HUDEP-2 (cell line): Measurements from ENCODE around the gene NAPA.

ENCODE experiments used
- DNase-seq, 76 experiments: peaks; one replicate each; lab custom pipeline; 2025; ENCODE audit not compliant: unreplicated experiment in 76 of 76; lab: John Stamatoyannopoulos, UW

The NAPA gene

DNA sequence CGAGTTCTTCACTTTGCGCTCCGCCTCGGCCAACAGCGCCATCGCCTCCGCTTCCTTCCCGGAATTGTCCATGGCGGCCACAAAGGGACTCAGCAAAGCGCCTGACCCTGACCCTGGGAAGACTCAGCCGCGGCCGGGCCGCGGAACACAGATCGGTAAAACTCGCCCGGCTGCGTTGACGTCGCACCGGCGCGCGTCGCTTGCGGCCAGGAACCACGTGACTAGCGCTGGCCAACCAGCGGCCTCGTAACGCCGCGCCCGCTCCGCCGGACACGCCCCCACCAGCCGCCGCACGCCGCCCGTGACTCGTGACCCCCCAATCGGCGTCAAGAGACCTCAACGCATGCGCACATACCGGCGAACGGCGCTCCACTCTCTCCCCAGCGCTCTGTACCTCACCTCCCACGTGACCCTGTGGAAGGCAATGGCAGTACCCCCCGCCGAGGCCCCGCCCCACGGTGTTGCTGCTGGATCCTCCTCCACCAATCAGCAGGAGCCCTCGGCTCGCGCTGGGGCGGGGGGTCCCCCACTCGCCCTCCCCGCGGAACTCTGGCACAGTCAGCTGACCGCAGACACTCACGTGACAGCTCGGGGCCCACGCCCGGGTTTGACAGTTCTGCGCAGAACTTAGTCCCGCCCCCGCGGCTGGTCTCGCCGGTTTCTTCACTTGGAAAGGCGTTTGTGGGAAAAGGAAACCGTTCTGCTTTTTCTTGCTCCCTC lies at the start of gene NAPA:
NAPA (minus strand) TSS at position 195 of the 720 bp plus-strand sequence; CDS start at position 72, 123 bp downstream.
- peak; percentile 93 to 100 (median 100) for DNase-seq

DNA sequence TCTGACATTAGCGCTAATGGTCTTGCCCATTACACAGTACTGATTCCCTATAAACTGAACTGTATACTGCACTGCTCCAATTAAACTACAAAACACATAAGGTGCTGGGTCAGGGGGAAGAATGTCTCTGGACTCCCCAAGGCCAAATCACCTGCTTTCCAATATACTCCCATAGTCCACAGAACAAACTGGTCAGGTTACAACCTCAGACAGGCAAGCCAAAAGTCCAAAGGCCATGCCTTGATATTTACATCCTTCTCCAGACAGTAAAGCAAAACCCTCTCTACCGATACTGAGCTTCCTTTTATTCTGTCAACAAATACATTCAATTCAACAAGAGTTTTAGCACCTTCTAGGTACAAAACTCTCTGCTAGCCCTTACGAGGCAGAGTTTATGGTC lies 49.2 kb upstream of the NAPA start:
- no peak for DNase-seq

GRCh38 chr19:47561440-47562057 lies 46.7 kb upstream of the NAPA start:
- DNase-seq, result no peak

DNA sequence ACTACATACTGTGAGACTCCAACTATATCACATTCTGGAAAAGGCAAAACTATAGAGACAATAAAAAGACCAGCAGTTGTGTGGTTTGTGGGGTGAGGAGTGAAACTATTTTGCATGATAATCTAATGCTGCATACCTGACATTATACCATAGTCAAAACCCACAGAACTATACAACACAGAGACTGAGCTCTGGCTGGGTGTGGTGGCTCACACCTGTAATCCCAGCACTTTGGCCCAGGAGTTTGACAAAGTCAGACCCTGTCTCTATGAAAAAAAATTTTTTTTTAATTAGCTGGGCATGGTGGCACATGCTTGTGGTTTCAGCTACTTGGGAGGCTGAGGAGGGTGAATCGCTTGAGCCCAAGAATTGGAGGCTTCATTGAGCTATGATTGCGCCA lies 46.1 kb upstream of the NAPA start:
- DNase-seq, result no peak

DNA sequence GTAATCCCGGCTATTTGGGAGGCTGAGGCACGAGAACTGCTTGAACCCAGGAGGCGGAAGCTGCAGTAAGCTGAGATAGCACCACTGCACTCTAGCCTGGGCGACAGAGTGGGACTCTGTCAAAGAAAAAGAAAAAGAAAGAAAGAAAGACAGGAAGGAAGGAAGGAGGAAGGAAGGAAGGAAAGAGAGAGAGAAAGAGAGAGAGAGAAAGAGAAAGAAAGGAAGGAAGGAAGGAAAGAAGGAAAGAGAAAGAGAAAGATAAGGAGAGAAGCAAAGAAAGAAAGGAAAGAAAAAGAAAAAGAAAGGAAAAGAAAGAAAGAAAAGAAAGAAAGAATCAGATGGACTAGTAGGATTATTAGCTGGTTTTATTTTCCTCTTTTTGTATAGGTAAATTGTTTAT lies 35.3 kb upstream of the NAPA start:
- DNase-seq, result no peak

DNA sequence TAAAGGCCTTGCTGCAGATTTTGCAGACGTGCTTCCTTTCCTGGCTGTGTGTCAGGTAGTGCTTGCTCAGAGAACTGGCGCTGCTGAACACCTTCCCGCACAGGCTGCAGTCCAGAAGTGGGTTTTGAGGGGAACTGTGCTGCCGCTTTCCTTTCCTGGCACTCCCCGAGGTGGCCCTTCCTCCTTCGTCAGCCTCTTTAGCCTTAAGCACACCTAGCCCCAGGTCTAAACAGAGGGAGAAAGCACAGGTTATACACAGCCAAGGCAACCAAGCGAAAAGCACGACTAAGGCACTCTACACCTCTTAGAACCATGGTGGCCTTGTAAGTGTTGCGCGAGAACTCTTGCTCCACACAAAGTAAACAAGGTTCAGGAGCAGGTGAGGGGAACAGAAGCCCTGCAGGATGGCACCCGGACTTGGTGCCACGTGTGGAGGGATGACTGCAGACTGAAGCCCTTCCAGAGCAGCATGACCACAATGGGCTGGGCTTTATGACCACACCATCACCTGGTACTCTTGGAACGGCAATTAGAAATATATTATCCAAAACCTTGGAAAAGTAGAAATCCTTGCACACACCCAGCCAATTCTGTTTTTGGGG lies 34.5 kb upstream of the NAPA start:
- no peak for DNase-seq

DNA sequence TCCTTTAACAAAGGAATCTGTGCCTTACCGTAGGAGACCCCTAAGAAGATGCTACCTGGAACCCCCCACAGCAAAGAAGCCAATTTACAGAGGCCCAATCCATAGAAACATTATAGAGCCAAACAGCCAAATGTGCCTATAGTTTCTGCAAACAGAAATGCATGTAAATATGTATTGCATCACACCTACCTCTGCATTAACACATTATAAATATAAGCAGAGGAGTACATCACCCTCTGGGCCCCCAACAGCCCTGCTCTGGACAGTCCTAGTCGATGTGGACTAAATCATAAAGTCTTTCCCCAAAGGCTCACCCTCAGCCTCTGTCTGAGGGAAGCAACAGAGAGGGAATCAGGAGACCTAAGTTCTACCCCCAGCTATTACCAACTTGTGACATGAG lies 32.3 kb upstream of the NAPA start:
- no peak for DNase-seq

DNA sequence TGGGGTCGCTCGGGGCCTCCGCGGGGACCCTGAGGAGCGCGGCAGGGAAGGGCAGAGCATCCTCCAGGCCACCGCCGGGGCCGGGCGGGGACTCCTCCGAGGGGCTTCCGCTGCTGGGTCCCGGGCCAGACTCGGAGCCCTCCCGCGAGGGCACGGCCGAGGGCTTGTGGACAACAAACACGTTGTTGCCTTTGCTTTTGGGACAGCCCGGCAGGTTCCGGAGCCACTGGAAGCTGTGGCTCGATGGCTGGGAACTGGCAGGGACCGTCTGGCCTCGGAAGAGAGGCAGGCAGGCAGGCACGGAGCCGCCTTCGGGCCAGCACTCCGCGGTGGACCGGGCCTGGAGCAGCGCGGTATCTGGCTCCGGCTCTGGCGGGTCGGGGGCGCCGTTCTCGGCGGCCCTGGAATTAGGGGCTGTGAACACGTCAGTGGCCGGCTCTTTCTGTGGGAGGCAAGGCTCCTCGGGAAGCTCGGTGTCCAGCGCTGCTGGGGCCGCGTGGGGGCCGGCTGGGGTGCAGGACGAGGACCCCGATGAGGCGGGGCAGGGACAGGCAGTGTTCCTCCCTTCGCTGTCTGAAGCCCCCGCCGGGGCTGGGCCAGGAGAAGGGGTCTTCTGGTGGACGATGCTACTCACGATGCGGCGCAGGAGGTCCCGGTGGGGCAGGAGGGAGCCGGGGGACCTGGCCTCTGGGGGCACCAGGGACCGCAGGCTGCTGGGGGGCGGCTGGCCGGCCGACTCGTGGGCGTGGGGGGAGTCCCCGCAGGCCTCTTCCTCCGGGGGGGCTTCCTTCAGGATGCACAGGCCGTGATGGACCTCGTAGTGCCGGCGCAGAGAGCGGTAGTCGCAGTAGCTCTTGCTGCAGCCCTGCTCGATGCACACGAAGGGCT lies 30.4 kb upstream of the NAPA start:
- no peak for DNase-seq

DNA sequence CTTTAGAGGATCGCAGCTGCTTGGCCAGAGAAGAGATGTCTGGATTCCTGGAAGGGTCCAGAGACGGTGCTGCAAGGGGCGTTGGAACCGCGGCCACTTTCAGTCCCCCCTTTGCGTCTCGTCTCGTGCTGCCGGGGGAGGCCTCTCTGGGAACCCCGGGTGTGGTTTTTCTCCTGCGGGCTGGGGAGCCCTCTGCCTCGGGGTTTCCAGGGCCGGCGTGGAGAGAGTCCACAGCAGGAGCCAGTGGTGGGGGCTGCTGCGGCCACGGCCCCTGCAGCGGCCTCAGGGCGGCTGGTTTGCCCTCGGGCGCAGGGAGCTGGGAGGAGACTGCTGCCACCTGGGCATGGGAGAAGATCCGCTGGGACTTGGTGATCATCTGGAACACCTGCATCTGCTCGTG lies 29.6 kb upstream of the NAPA start:
- no peak for DNase-seq

DNA sequence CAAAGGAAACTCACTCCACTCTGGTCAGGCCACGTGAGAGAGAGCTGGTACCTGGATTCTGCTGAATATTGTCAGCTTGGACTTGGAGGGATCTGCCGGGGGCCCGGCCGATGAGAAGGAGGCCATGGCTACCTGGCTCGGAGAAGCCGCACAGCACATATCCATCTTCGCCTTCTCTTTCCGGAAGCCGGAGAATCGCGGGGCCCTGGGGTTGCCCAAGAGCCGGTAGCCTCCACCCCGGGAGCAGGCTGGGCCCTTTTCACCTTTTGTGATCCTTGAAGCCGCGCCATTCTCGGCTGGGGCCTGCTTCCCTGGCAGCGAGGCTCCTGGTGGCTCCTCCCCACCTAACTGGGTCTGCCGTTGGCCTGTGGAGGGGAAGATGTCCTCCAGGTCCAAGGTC lies 29.2 kb upstream of the NAPA start:
- no peak for DNase-seq

- DNase-seq, result no peak
Measured at GRCh38 chr19:47542030-47542475, 27.2 kb upstream of the NAPA start.

DNA sequence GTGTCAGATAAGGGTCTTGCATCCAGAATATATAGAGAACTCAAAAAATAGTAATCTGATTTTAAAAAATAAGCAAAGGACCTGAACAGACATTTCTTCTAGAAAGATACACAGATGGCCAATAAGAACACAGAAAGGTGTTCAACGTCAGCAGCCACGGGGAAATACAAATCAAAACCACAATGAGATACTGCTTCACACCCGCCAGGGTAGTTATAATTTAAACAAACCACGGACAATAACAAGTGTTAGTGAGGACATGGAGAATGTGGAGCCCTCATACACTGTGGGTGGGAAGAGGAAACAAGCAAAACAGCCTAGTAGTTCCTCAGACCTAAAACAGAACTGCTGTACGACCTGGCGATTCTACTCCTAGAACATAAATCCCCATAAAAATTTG lies 26.7 kb upstream of the NAPA start:
- DNase-seq, result no peak

- peak in 7 of 76 experiments; percentile 10 to 42 (median 26) for DNase-seq
Measured at GRCh38 chr19:47540748-47541147, 25.9 kb upstream of the NAPA start.

GRCh38 chr19:47539747-47540311 lies 25.0 kb upstream of the NAPA start:
- DNase-seq, result no peak

DNA sequence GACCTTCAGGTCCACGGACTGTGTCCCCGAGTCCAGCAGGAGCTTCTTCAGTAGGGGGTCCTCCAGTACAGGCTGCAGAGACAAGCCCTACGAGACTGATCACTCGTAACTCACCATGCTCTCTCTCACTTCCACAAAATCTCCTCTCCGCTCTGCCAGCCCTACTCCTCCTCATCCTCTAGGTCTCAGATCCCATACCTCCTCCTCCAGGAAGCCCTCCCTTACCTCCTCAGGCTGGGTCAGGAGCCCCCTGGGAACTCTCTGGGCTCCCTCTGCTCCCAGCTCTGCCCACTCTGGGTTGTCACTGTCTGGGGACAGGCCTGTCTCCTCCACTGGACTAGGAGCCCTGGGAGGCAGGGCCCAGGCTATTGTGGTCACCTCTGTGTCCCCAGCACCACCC lies 23.9 kb upstream of the NAPA start:
- no peak for DNase-seq

DNA sequence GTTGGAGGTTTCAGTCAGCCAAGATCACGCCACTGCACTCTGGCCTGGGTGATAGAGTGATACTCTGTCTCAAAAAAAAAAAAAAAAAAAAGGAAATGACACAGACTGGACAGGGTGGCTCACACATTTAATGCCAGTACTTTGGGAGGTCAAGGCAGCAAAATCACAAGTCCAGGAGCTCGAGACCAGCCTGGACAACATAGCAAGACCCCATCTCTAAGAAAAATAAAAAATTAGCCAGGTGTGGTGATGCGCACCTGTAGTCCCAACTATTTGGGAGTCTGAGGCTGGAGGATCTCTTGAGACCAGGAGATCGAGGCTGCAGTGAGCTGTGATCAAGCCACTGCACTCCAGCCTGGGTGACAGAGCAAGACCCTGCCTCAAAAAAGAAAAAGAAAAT lies 22.6 kb upstream of the NAPA start:
- DNase-seq, result no peak

GRCh38 chr19:47534628-47535027 lies 19.8 kb upstream of the NAPA start:
- DNase-seq, result no peak

- DNase-seq, result no peak
Measured at GRCh38 chr19:47531640-47532387, 17.0 kb upstream of the NAPA start.

DNA sequence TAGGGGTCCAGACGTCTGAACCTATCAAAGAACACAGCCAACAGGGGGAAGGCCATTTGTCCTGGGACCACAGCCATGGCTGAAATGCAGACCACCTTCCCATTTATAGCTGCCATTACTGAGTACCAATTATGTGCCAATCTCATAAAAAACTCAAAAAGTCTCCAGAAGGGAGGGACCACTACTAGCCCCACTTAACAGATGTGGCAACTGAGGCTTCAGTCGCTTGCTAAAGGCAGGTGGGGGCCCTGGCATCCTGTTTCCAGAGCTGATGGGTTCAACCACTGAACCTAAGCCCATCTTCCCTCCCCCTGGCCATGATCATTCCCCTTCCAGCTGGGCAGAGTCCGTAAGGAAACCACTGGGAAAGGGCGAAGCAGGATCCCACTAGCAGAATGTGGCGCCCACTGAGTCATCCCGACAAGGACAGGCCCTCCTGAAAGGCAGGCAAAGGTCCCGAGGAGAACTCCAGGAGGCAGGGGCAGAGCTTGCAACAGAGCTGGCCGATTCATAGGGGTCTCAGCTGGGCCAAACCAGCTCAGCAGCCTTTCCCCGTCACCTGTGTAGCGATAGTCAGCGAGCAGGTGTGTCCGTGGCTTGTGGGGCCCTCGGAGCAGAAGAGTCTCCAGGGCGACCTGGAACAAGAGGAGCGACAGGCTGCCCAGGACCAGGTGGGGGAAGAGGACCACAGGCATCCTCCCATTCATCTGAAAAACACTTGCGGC lies 14.3 kb upstream of the NAPA start:
- DNase-seq, result no peak
